ENCODE data around the gene NTM. TPM values are rescaled to one million over a fixed set of nuclear protein-coding genes. Genes with fewer than 3 reads are reported as not detected.

NTM gene
- polyA plus RNA-seq, 1 donor (not counting 4 experiments of a cell fraction or from before 2014, with no cell fraction given) = 47.9 TPM

- no peaks in the 10 kb centered on the region for H4K20me1 ChIP-seq (ENCODE audit: control insufficient read depth, extremely low read depth, insufficient read depth, low read length)
- H2AFZ ChIP-seq (ENCODE audit: control insufficient read depth, low read length) = no peak overlapping the region
- dilution Hi-C loops (cut with MboI; ENCODE audit: extremely low pct_ligation_motif_present, low sequenced_read_pairs) = no loop called here
- FAIRE-seq (no peak), DNase-seq (ENCODE audit: low read depth, low spot score) (no peak)
- no peak overlapping the region for H3K4me2 ChIP-seq (ENCODE audit: control insufficient read depth, extremely low read depth, insufficient read depth, low read depth, low read length)
- no peak for TF ChIP-seq EZH2 (IDR thresholded peaks at IDR 0.05; ENCODE audit: low read length)
- TF ChIP-seq, protein P1, sequence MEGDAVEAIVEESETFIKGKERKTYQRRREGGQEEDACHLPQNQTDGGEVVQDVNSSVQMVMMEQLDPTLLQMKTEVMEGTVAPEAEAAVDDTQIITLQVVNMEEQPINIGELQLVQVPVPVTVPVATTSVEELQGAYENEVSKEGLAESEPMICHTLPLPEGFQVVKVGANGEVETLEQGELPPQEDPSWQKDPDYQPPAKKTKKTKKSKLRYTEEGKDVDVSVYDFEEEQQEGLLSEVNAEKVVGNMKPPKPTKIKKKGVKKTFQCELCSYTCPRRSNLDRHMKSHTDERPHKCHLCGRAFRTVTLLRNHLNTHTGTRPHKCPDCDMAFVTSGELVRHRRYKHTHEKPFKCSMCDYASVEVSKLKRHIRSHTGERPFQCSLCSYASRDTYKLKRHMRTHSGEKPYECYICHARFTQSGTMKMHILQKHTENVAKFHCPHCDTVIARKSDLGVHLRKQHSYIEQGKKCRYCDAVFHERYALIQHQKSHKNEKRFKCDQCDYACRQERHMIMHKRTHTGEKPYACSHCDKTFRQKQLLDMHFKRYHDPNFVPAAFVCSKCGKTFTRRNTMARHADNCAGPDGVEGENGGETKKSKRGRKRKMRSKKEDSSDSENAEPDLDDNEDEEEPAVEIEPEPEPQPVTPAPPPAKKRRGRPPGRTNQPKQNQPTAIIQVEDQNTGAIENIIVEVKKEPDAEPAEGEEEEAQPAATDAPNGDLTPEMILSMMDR (optimal IDR thresholded peaks at IDR 0.05 in 1 of 3, IDR thresholded peaks at IDR 0.05 in 1 of 3, conservative IDR thresholded peaks at IDR 0.05 in 1 of 3; ENCODE audit: extremely low read depth in 1 of 3, insufficient read depth in 2 of 3, low read length in 3 of 3) = no peak
- H3K79me2 ChIP-seq (ENCODE audit: control insufficient read depth, insufficient read depth, low read length) = no peaks in the 10 kb centered on the region
- no peaks in the 10 kb centered on the region for H3K9me3 ChIP-seq (ENCODE audit: control insufficient read depth, low read depth, low read length)
- no peak overlapping the region for H3K9ac ChIP-seq (ENCODE audit: control insufficient read depth, extremely low read depth, insufficient read depth, low read length)
- no peaks in the 10 kb centered on the region for H3K36me3 ChIP-seq (ENCODE audit: control insufficient read depth in 2 of 2, extremely low read depth in 1 of 2, insufficient read depth in 2 of 2, low read length in 2 of 2)
- H3K4me1 ChIP-seq (ENCODE audit: control insufficient read depth, extremely low read depth, insufficient read depth, low read length) = peaks cover 24% of the 10 kb centered on the region
- no peaks in the 10 kb centered on the region for H3K27me3 ChIP-seq (ENCODE audit: control insufficient read depth, extremely low read depth, insufficient read depth, low read length)
- H3K4me3 ChIP-seq (ENCODE audit: control insufficient read depth in 2 of 3, extremely low read depth in 1 of 3, insufficient read depth in 2 of 3, low read depth in 1 of 3, low read length in 3 of 3) = no peak overlapping the region
- H3K9me1 ChIP-seq (ENCODE audit: control insufficient read depth, extremely low read depth, insufficient read depth, low read length) = no peaks in the 10 kb centered on the region
- no peak overlapping the region for H3K27ac ChIP-seq (ENCODE audit: control insufficient read depth, insufficient read depth, low read length)
Measured at GRCh38 chr11:131897956-131898355, 527.5 kb downstream of the NTM start.

GRCh38 chr11:131898949-131899348 lies 528.5 kb downstream of the NTM start:
- dilution Hi-C loops (cut with MboI; ENCODE audit: extremely low pct_ligation_motif_present, low sequenced_read_pairs) = no loop called here
- FAIRE-seq (no peak), DNase-seq (ENCODE audit: low read depth, low spot score) (no peak)
- Histone ChIP-seq H3K4me1 (ENCODE audit: control insufficient read depth, extremely low read depth, insufficient read depth, low read length) (peaks cover 24% of the 10 kb centered on the region), H3K9me3 (ENCODE audit: control insufficient read depth, low read depth, low read length) (no peaks in the 10 kb centered on the region), H3K4me3 (ENCODE audit: control insufficient read depth in 2 of 3, extremely low read depth in 1 of 3, insufficient read depth in 2 of 3, low read depth in 1 of 3, low read length in 3 of 3) (no peak overlapping the region), H3K27ac (ENCODE audit: control insufficient read depth, insufficient read depth, low read length) (no peak overlapping the region), H3K9ac (ENCODE audit: control insufficient read depth, extremely low read depth, insufficient read depth, low read length) (no peak overlapping the region), H4K20me1 (ENCODE audit: control insufficient read depth, extremely low read depth, insufficient read depth, low read length) (no peaks in the 10 kb centered on the region), H3K27me3 (ENCODE audit: control insufficient read depth, extremely low read depth, insufficient read depth, low read length) (no peaks in the 10 kb centered on the region), H3K9me1 (ENCODE audit: control insufficient read depth, extremely low read depth, insufficient read depth, low read length) (no peaks in the 10 kb centered on the region), H3K4me2 (ENCODE audit: control insufficient read depth, extremely low read depth, insufficient read depth, low read depth, low read length) (no peak overlapping the region), H3K79me2 (ENCODE audit: control insufficient read depth, insufficient read depth, low read length) (no peaks in the 10 kb centered on the region), H2AFZ (ENCODE audit: control insufficient read depth, low read length) (no peak overlapping the region), H3K36me3 (ENCODE audit: control insufficient read depth in 2 of 2, extremely low read depth in 1 of 2, insufficient read depth in 2 of 2, low read length in 2 of 2) (no peaks in the 10 kb centered on the region)
- TF ChIP-seq, protein P1 (optimal IDR thresholded peaks at IDR 0.05 in 1 of 3, IDR thresholded peaks at IDR 0.05 in 1 of 3, conservative IDR thresholded peaks at IDR 0.05 in 1 of 3; ENCODE audit: extremely low read depth in 1 of 3, insufficient read depth in 2 of 3, low read length in 3 of 3) = no peak
- TF ChIP-seq EZH2 (IDR thresholded peaks at IDR 0.05; ENCODE audit: low read length) = no peak
